A673 (cell line): ENCODE results near the gene NR5A1. TPM values are rescaled to one million over a fixed set of nuclear protein-coding genes. Genes with fewer than 3 reads are reported as not detected.

Experiments used
- BruUV-seq: library from RNA; stranded (reverse); fragments of 400-500 nt; replicated peaks from 2 replicates; lab custom pipeline; 2021; lab: Mats Ljungman, UMichigan
- CTCF ChIA-PET: fragments of 300-600 bp; sonication (Branson Sonifier 250); formaldehyde crosslinking; loops from one replicate; lab custom pipeline; 2022; ENCODE audit warnings: antibody characterized with exemption; lab: Charles Lee
- POLR2A ChIA-PET: fragments of 300-600 bp; sonication (Branson Sonifier 250); formaldehyde crosslinking; loops from one replicate; lab custom pipeline; 2022; ENCODE audit warnings: antibody characterized with exemption; ENCODE audit not compliant: low non-redundant PET; lab: Charles Lee
- DNase-seq: peaks from one replicate; pipeline ENCODE4 v3.0.0-alpha.2; 2015; ENCODE audit warnings: low spot score
- H3K27ac ChIP-seq: fragments of 200-600 bp; sonication (generic); 2 replicates; pipeline ENCODE4 v1.5.1; 2016; ENCODE audit warnings: mixed run types, low read depth, mild to moderate bottlenecking, mixed read lengths, antibody characterized with exemption, low read length; ENCODE audit not compliant: poor library complexity, severe bottlenecking
- H3K27me3 ChIP-seq: fragments of 200-600 bp; sonication (generic); replicated peaks from 2 replicates; pipeline ENCODE4 v1.6.1; 2017; ENCODE audit warnings: mixed run types, low read depth, mild to moderate bottlenecking, mixed read lengths, antibody characterized with exemption, low read length; ENCODE audit not compliant: insufficient read depth, poor library complexity
- H3K36me3 ChIP-seq: fragments of 200-600 bp; sonication (generic); 2 replicates; pipeline ENCODE4 v1.6.1; 2016; ENCODE audit warnings: mixed run types, mild to moderate bottlenecking, mixed read lengths, antibody characterized with exemption, low read length; ENCODE audit not compliant: insufficient read depth, poor library complexity, severe bottlenecking
- H3K4me1 ChIP-seq: fragments of 200-600 bp; sonication (generic); 2 replicates; pipeline ENCODE4 v1.6.1; 2017; ENCODE audit warnings: mixed run types, mild to moderate bottlenecking, mixed read lengths, antibody characterized with exemption, low read length; ENCODE audit not compliant: insufficient read depth, poor library complexity, severe bottlenecking
- H3K4me3 ChIP-seq: fragments of 200-600 bp; sonication (generic); 2 replicates; pipeline ENCODE4 v1.5.1; 2016; ENCODE audit warnings: low read depth, mixed run types, mild to moderate bottlenecking, mixed read lengths, low read length; ENCODE audit not compliant: poor library complexity, severe bottlenecking
- H3K9me3 ChIP-seq: fragments of 200-600 bp; sonication (generic); 2 replicates; pipeline ENCODE4 v1.6.1; 2016; ENCODE audit warnings: mixed run types, low read depth, mild to moderate bottlenecking, mixed read lengths, antibody characterized with exemption, low read length; ENCODE audit not compliant: poor library complexity, severe bottlenecking
- EZH2 ChIP-seq: fragments of 200-600 bp; sonication (generic); IDR thresholded peaks from 2 replicates; pipeline ENCODE4 v1.6.1; 2017; ENCODE audit warnings: borderline replicate concordance, low read depth, mild to moderate bottlenecking, mixed read lengths, antibody characterized with exemption, low read length; ENCODE audit not compliant: poor library complexity, severe bottlenecking
- intact Hi-C: fragments of 100-400 bp; cut with micrococcal nuclease; formaldehyde crosslinking; loops from one replicate; pipeline ENCODE4 v1.10.0; 2022; ENCODE audit not compliant: unreplicated experiment
- total RNA-seq: library from RNA; stranded (reverse); gene quantifications from 2 replicates; pipeline ENCODE4 v1.2.3, GENCODE V29; 2021
- TF ChIP-seq, protein P1 (sequence below): fragments of 300-800, 200-600 bp; sonication (generic); conservative IDR thresholded peaks from 2 replicates; pipeline ENCODE4 v1.5.1; 2017; ENCODE audit warnings: low read depth, mild to moderate bottlenecking, antibody characterized with exemption, low read length, moderate library complexity, mixed read lengths

Gene NR5A1
- total RNA-seq, 1 experiment from 2014 or later, result not detected

GRCh38 chr9:124450931-124451661, 56.1 kb downstream of the NR5A1 start:
- Histone ChIP-seq H3K27ac (no peak overlapping the region), H3K27me3 (no peaks in the 10 kb centered on the region), H3K4me3 (peak overlapping the region; percentile 38), H3K9me3 (no peaks in the 10 kb centered on the region), H3K4me1 (peaks cover 8% of the 10 kb centered on the region), H3K36me3 (no peaks in the 10 kb centered on the region)
- BruUV-seq, result no TSS peak
- ChIA-PET POLR2A (no interaction called here), CTCF (no interaction called here)
- TF ChIP-seq, protein P1, sequence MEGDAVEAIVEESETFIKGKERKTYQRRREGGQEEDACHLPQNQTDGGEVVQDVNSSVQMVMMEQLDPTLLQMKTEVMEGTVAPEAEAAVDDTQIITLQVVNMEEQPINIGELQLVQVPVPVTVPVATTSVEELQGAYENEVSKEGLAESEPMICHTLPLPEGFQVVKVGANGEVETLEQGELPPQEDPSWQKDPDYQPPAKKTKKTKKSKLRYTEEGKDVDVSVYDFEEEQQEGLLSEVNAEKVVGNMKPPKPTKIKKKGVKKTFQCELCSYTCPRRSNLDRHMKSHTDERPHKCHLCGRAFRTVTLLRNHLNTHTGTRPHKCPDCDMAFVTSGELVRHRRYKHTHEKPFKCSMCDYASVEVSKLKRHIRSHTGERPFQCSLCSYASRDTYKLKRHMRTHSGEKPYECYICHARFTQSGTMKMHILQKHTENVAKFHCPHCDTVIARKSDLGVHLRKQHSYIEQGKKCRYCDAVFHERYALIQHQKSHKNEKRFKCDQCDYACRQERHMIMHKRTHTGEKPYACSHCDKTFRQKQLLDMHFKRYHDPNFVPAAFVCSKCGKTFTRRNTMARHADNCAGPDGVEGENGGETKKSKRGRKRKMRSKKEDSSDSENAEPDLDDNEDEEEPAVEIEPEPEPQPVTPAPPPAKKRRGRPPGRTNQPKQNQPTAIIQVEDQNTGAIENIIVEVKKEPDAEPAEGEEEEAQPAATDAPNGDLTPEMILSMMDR, result no peak
- DNase-seq, result no peak
- intact Hi-C loops, result no loop called here

- Histone ChIP-seq H3K4me3 (peak within 1 kb of the TSS; percentile 38), H3K27ac (no peak within 1 kb of the TSS), H3K27me3 (no peaks in the 10 kb centered on the region), H3K36me3 (no peaks in the 10 kb centered on the region), H3K4me1 (peaks cover 8% of the 10 kb centered on the region), H3K9me3 (no peaks in the 10 kb centered on the region)
- intact Hi-C loops, result no loop called here
- no TSS peak for BruUV-seq
- ChIA-PET POLR2A (no interaction called here), CTCF (no interaction called here)
- DNase-seq, result peak; percentile 48
- TF ChIP-seq, protein P1, result no peak
- no peak for TF ChIP-seq EZH2
These were observed 56.8 kb downstream of the NR5A1 start, which contains the start of gene ADGRD2 for GRCh38 chr9:124450241-124450924. ADGRD2 (plus strand) TSS chr9:124450451; CDS start chr9:124451667, 1,216 bp downstream.

- Histone ChIP-seq H3K4me1 (peaks cover 8% of the 10 kb centered on the region), H3K9me3 (no peaks in the 10 kb centered on the region), H3K4me3 (no peak overlapping the region), H3K36me3 (no peaks in the 10 kb centered on the region), H3K27me3 (no peaks in the 10 kb centered on the region), H3K27ac (no peak overlapping the region)
- ChIA-PET CTCF (no interaction called here), POLR2A (no interaction called here)
- BruUV-seq, result no TSS peak
- no peak for DNase-seq
- intact Hi-C loops, result no loop called here
- TF ChIP-seq, protein P1, result no peak
- no peak for TF ChIP-seq EZH2
These were observed 57.6 kb downstream of the NR5A1 start for GRCh38 chr9:124449381-124450151.
